HT1080 (cell line): ENCODE results near the gene HOXB4. TPM values are rescaled to one million over a fixed set of nuclear protein-coding genes. Genes with fewer than 3 reads are reported as not detected.
"Not testable (repeated sequence)": the region's sequence is repeated elsewhere in the genome, so short reads cannot be mapped to it uniquely, and the experiment has no call there.

Experiments used
- DNase-seq: peaks from one replicate; pipeline ENCODE4 v3.0.0-alpha.2; 2015; ENCODE audit warnings: low read depth
- total RNA-seq: library from RNA; depleted of rRNA; stranded (reverse); fragments of >200 nt; shearing (Covaris generic); gene quantifications from 2 replicates; pipeline ENCODE4 v1.2.3, GENCODE V29; 2014; rRNA removed

Gene HOXB4
- total RNA-seq, 1 experiment from 2014 or later: 3.9 TPM

GRCh38 chr17:48535793-48536559 is 42.2 kb downstream of the HOXB4 start:
- DNase-seq: not testable (repeated sequence)

GRCh38 chr17:48532261-48532660 is 45.9 kb downstream of the HOXB4 start:
- no peak for DNase-seq

DNA sequence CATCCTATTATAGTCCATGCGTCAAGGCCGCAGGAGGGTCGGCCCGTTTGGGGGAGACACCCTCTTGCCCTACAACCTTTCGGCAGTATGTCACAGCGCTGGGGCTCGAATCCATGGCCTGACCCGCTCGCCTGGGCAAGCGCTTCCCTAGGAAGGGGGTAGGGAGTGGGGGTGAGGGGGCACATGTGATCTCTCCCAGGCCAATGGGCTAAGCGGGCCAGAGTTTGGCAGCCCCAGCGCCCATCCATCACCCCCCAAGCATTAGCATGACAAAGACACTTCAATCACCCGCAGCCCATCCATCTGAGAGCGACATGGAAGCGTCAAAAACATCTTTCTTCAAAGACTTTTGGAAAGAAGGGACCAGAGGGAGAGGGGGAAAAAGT is 47.3 kb downstream of the HOXB4 start, which contains the start of gene HOXB1:
TSS of gene HOXB1 (minus strand) at position 125 of the 386 bp plus-strand sequence. CDS start at position 18, 107 bp downstream.
- DNase-seq: no peak

DNA sequence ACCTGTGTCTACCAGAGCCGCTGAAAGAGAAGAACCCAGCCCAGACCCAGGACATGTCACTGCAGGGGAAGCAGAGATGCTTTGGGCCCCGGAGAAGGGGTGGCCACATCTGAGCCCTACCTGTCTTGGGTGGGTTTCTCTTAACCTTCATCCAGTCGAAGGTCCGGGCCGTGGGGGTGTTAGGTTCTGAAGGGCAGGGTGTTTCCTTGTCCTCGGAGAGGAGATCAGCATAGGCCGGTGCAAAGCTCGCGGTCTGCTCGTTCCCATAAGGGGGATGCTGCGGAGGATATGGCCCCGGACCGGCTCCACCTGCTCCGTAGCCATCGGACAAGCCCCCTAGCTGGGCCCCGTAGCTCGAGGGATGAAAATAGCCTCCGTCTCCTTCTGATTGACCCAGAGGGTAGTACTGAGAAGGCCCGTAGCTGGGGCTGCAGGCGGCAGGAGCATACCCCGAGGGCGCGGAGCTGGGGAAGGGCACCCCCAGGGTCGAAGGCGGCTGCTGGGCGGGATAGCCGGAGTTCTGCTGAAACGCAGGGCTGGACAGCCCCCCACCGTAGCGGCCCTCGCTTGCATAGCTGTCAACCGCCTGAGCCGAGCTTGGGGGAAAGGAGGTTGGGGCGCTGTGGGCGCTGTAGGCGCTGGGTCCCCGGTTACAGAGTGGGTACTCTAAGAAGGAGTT is 47.8 kb downstream of the HOXB4 start:
- DNase-seq: no peak

DNA sequence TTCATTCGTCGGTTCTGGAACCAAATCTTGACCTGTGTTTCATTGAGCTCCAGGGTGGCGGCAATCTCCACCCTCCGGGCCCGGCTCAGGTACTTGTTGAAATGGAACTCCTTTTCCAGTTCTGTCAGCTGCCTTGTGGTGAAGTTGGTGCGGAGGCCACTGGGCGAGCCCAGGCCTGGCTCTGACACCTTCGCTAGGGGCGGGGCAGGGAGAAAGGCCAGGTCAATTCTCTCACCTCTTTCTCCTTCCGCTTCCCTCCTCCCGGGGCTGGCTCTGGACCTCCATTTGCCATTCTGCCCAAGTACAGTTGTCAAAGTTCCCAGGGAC is 48.5 kb downstream of the HOXB4 start:
- DNase-seq: no peak

- no peak for DNase-seq
Observed at GRCh38 chr17:48528936-48529682, 49.0 kb downstream of the HOXB4 start.

- DNase-seq: no peak
Observed at GRCh38 chr17:48528153-48528935, 49.8 kb downstream of the HOXB4 start.

DNA sequence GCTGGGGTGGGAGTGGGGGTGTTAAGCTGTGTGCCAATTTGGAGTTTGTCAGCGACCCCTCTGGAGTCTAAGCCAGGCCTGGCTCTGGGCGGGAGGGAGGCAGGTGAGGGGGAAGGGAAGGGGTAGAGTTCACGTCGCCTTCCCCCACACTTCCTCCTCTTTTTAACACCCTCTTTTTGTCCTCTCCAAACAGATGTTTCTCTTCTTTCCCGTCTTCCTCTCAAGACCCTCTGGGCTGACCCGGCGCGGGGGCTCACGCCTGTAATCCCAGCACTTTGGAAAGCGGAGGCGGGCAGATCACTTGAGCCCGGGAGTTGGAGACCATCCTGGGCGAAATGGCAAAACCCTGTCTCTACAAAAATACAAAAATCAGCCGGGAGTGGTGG is 50.6 kb downstream of the HOXB4 start:
- no peak for DNase-seq

DNA sequence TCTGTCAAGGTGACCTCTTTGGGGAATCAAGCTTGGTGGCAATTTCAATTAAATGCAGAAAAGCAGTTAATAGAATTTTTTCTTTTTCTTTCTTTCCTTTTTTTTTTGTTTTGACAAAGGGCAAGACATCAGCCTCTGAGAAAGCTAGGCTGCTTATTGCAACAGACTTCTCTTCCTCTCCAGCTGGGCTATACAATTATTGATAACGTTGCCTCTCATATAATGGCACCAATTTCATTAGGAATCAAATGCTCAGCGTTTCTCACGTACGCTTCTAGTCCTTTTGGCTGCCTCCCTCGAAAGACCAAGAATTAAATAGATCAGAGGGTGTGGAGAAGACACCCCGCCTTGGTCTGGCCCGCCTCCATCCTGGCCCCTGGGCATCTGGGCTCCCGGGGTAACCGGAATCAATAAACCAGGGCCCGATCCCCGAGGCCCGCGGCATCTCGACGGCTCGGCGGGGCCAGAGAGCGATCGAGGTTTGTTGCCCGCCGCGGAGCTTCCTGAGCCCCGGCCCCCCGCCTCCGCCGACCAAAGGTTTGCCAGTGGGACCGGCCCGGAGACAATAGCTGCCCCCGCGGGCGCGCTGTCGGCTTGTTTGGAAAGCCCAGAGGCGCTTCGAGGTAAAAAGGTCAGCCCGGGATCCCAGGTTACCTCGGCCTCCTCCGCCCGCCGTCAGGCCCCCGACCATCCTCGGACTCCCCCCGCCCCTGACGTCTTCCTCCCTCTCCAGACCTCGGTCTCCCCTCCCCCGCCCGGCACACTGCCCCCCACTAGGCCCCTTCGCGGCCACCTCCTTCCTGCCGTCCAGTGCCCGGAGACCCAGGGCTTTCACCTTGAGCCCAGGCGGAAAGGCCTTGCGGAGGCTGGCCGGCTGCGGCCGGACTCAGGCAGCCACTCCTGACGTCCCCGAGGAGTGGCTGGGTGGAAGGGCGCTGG is 51.3 kb downstream of the HOXB4 start:
- DNase-seq: no peak

Other genes with a start within 250 kb of the HOXB4 start
- 0.18 TPM in 1 of 2 replicates, not detected in the other for gene SKAP1, start 148.1 kb downstream of the HOXB4 start, total RNA-seq
- not detected in 2 replicates for gene HOXB1, start 47.3 kb downstream of the HOXB4 start, total RNA-seq
- gene HOXB2, start 33.2 kb downstream of the HOXB4 start, total RNA-seq: 34.3 and 40.1 TPM in 2 replicates
- gene HOXB3, start 11.9 kb upstream of the HOXB4 start, total RNA-seq: 3.0 and 4.2 TPM in 2 replicates
- gene HOXB5, start 15.4 kb upstream of the HOXB4 start, total RNA-seq: 0.47 and 0.51 TPM in 2 replicates
- 19.2 and 23.4 TPM in 2 replicates for gene HOXB6, start 26.6 kb upstream of the HOXB4 start, total RNA-seq
- 12.3 and 17.8 TPM in 2 replicates for gene HOXB7, start 32.7 kb upstream of the HOXB4 start, total RNA-seq
- 10.8 and 11.2 TPM in 2 replicates for gene HOXB8, start 36.9 kb upstream of the HOXB4 start, total RNA-seq
- gene HOXB9, start 48.0 kb upstream of the HOXB4 start, total RNA-seq: 25.1 and 31.4 TPM in 2 replicates
- not detected in 2 replicates for gene PRAC1, start 144.2 kb upstream of the HOXB4 start, total RNA-seq
- gene PRAC2, start 144.8 kb upstream of the HOXB4 start, total RNA-seq: not detected in 2 replicates
- 0.11 and 0.13 TPM in 2 replicates for gene HOXB13, start 150.4 kb upstream of the HOXB4 start, total RNA-seq
- gene TTLL6, start 238.9 kb upstream of the HOXB4 start, total RNA-seq: 0.21 and 1.0 TPM in 2 replicates